NCI-H1048 (cell line): ENCODE data around the gene C10orf90.

Experiments used
- DNase-seq: peaks from one replicate; lab custom pipeline; 2025; lab: John Stamatoyannopoulos, UW

C10orf90 gene

GRCh38 chr10:126634347-126634746 lies 36.1 kb downstream of the C10orf90 start:
- no peak for DNase-seq

DNA sequence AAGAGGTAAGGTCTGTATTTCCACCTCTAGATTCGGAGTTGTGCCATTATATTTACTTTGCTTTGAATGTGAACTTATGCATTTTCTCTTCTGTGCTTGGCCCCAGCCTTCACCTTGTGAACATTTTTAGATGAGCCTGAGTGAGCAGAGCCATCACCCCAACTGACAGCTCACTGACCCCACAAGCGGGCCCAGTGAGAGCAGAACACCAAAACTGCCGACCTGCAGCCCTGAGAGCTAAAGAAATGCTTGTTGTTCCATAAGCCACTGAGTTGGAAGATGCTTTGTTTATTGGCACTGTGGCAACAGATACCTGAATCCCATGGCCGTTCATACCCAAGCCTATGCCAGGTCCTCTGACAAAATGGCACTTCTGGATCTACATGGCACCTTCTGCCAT lies 37.8 kb downstream of the C10orf90 start:
- no peak for DNase-seq

DNA sequence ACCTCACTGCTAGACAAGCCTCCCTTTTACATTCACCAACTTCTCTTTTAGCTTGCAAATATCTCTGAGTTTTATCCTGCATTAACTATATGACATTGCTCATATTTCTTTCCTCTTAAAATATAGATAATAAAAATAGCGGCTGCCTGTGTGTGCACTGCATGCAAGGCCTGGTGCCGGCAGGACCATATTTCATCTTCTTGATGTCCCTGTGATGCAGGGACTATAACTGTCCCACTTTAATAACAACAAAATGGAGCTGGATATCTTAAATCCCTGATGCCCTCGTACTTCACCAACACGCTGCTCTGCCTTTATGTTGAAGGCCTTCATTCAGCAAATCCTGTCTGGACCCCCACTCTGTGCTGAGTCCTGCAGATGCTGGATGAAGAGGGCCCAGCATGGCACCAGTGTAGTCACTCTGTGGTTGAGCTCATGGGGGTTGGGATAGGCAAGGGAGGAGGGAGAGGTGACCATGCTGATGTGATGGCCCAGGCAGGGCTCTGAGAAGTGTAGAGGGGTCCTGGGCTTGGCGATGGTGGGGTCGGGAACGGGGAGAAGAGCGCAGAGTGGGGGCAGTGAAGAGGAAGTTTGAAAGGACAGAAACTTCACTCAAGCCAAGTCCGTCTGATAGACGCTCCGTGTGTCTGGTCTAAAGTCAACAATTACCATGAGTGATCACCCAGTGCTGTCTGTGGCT lies 40.4 kb downstream of the C10orf90 start:
- no peak for DNase-seq

GRCh38 chr10:126628746-126629145 lies 41.7 kb downstream of the C10orf90 start:
- no peak for DNase-seq

- DNase-seq: no peak
Observed at GRCh38 chr10:126621846-126622245, 48.6 kb downstream of the C10orf90 start.

- DNase-seq: no peak
Observed at GRCh38 chr10:126618466-126618865, 52.0 kb downstream of the C10orf90 start.

DNA sequence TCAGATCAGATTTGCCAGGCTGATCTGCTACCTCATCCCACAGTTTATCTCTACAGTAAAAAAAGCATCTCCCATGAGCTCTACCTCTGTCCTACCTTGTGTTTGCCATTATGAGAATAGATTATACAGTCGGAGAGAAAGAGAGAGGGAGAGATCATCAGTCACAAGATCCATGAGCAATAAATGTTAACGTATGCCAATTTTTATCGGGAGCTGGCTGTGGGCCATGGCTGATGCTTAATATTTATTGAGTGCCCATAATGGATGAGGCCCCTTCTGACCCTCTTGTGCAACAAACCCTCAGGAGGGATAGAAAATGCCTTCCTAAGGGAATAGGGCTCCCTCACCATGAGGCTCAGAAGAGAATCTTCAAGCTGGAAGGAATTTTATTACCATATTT lies 52.8 kb downstream of the C10orf90 start:
- DNase-seq: no peak

DNA sequence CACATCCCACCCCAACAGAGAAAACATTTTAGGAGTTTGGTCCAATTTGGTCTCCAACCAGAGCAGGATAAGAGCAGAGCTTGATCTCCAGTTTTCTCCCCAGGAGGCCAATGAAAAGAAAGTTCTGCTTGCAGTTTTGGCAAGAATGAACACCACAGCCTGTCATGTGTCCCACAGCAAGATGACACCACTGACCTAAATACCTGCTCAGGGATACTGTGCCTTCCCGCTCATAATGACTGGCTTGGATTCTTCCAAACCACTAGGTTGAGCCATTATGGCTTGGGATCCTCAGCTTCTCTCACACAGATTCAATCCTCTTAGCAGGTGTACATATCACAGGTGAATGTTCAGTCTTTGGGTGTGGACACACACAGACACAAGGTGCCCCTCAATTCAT lies 53.3 kb downstream of the C10orf90 start:
- no peak for DNase-seq

GRCh38 chr10:126616737-126617136 lies 53.8 kb downstream of the C10orf90 start:
- no peak for DNase-seq

GRCh38 chr10:126611303-126611702 lies 59.2 kb downstream of the C10orf90 start:
- DNase-seq: no peak

- DNase-seq: no peak
Observed at GRCh38 chr10:126609566-126609965, 60.9 kb downstream of the C10orf90 start.

- DNase-seq: no peak
Observed at GRCh38 chr10:126599949-126600682, 70.4 kb downstream of the C10orf90 start.

- no peak for DNase-seq
Observed at GRCh38 chr10:126598009-126598408, 72.5 kb downstream of the C10orf90 start.

- no peak for DNase-seq
Observed at GRCh38 chr10:126597211-126597610, 73.3 kb downstream of the C10orf90 start.

DNA sequence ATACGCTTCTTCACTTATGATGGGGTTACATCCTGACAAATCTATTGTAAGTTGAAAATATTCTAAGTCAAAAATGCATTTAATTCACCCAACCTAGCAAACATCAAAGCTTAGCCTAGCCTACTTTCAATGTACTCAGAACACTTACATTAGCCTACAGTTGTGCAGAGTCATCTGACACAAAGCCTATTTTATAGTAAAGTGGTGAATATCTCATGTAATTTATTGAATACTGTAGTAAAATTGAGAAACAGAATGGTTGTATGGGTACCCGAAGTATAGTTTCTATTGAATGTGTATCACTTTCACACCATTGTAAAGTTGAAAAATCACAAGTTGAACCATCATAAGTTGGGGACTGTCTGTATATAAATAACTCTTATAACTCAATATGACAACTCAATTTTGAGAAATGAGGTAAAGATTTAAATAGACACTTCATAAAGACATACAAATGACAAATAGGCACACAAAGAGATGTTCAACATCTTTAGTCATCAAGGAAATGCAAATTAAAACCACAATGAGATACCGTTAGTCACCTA lies 73.9 kb downstream of the C10orf90 start:
- DNase-seq: no peak

- no peak for DNase-seq
Observed at GRCh38 chr10:126595160-126595559, 75.3 kb downstream of the C10orf90 start.

DNA sequence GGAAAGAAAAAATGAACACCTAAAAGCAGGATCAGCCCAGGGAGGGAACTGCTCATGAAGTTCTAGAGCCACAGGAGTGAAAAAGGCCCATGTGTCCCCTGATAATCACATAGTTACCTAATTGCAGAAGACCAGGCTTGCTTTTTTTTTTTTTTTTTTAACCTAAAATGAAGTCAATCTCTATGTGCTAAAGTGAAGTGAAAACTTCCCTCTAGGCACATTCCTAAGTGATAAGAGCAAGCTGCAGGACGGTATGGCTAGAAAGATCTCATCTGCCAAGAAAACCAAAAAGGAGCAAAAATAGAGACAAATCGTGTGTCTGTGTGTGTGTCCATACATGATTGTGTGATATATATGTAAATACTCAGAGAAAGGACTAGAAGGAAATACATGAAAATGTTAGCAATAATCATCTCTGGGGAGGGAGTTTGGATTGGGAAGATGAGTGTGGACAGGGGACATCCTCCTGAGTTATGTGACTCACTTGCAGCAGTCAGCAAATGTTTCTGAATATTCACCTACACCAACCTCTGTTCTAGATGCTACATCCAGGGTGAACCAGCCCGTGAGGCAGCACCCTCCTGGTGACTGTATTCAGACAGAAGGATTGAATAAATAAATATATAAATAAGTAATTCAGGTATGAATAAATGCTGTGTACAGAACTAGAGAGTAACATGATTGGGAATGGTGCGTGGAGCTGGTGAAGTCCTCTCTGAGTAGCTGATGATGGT lies 76.4 kb downstream of the C10orf90 start:
- DNase-seq: no peak

- DNase-seq: no peak
Observed at GRCh38 chr10:126592901-126593300, 77.6 kb downstream of the C10orf90 start.

DNA sequence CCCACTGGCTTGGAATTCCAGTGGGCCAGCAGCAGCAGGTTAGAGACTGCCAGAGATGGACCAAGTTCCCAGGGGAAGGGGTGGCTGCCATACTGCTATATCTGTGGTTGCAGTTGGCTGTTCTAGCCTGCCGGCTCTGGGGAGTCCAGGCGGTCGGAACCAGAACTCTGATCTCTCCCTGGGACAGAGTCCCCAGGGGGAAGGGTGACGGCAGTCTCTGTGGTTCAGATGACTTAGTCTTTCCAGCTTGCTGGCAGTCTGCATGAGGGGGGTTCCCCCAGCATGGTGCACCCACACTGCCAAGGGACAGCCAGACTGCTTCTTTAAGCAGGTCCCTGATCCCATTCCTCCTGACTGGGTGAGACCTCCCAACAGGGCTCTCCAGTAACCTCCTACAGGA lies 82.5 kb downstream of the C10orf90 start:
- DNase-seq: no peak

GRCh38 chr10:126586878-126587277 lies 83.6 kb downstream of the C10orf90 start:
- DNase-seq: no peak

- DNase-seq: no peak
Observed at GRCh38 chr10:126586128-126586527, 84.4 kb downstream of the C10orf90 start.

GRCh38 chr10:126585249-126586017 lies 85.1 kb downstream of the C10orf90 start:
- no peak for DNase-seq
